ENCODE data around the gene OR2Z1.
"Not testable (repeated sequence)": the region's sequence is repeated elsewhere in the genome, so short reads cannot be mapped to it uniquely, and the experiment has no call there.

Gene OR2Z1

DNA sequence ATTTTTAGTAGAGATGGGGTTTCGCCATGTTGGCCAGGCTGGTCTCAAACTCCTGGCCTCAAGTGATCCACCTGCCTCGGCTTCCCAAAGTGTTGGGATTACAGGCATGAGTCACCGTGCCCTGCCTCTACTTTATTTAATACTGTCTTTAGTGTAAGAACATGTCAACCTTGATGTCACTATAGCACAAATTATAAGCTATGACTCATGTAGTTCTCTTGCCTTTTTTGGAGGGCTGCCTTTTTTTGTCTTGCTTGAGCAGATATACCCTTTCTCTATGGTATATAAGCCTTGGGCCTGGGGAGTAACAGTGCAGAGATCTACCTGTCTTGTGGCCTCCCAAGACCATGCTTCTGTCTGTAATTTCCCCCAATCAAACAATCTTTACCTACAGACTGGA, 16.1 kb upstream of the OR2Z1 start:
- DNase-seq, result not testable (repeated sequence)

DNA sequence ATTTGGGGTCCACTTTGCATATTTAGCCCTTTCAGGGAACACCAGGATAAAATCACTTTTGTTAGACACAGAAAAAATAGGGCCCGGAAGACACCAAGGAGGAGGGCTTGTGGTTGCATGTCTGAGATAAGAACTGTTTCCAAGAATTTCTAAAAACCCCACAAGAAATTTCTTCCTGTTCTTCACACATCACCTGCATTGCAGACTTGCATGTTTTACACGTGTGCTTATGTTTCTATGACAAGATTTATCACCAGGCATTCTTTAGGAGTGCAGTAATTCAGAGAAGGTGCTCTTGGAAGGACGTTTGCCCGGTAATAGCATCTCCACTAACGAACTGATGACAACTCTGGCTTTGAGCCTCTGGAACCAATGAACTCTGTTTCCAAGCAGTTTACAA, 15.7 kb upstream of the OR2Z1 start:
- no peak for DNase-seq

- DNase-seq, result not testable (repeated sequence)
Measured at GRCh38 chr19:8710337-8710736, 11.1 kb upstream of the OR2Z1 start.

- DNase-seq, result no peak
Measured at GRCh38 chr19:8722032-8722431, 598 bp downstream of the OR2Z1 start.

GRCh38 chr19:8724276-8724675, 2.8 kb downstream of the OR2Z1 start:
- no peak for DNase-seq

- no peak for DNase-seq
Measured at GRCh38 chr19:8731428-8732169, 10.2 kb downstream of the OR2Z1 start.

GRCh38 chr19:8738377-8738776, 16.9 kb downstream of the OR2Z1 start:
- DNase-seq, result no peak

DNA sequence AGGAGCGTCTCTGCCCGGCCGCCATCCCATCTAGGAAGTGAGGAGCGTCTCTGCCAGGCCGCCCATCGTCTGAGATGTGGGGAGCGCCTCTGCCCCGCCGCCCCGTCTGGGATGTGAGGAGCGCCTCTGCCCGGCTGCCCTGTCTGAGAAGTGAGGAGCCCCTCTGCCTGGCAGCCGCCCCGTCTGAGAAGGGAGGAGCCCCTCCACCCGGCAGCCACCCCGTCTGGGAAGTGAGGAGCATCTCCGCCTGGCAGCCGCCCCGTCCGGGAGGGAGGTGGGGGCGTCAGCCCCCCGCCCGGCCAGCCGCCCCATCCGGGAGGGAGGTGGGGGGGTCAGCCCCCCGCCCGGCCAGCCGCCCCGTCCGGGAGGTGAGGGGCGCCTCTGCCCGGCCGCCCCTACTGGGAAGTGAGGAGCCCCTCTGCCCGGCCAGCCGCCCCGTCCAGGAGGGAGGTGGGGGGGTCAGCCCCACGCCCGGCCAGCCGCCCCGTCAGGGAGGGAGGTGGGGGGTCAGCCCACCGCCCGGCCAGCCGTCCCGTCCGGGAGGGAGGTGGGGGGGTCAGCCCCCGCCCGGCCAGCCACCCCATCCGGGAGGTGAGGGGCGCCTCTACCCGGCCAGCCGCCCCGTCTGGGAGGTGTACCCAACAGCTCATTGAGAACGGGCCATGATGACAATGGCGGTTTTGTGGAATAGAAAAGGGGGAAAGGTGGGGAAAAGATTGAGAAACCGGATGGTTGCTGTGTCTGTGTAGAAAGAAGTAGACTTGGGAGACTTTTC, 18.0 kb downstream of the OR2Z1 start:
- DNase-seq, result not testable (repeated sequence)

DNA sequence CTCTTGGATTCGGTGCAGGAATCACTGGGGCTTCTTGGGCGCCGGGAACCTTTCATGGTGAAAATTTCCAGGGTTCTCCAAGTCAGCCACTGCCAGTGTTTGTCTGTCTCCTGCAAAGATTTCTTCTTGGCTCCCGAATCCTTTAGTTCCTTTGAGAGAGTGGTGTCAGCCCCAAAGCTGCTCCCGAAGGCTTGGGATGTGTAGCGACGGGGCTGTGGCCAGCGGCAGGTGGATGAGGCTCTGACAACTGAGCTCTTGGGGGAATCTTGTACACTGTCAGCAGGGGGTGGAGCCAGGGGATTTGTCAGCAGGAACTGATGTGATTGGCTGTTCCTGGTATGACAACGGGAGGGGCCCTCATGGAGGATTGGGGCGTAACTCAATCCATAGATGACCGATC, 45.8 kb downstream of the OR2Z1 start:
- peak; percentile 29 for DNase-seq

DNA sequence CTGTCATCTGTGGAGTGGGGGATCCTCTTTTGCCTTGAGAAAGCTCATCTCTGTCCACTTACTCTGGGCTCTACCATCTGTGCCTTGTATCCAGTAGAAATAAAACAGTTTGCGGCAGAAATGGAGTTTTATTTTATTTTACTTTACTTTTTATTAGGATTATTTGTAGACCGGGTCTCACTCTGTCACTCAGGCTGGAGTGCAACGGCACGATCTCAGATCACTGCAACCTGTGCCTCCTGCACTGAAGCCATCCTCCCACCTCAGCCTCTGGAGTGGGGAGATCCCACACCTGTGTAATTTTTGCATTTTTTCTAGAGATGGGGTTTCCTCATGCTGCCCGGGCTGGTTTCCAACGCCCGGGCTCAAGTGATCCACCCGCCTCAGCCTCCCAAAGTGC, 47.8 kb downstream of the OR2Z1 start:
- not testable (repeated sequence) for DNase-seq

GRCh38 chr19:8773587-8773986, 52.2 kb downstream of the OR2Z1 start:
- not testable (repeated sequence) for DNase-seq

Measured in activated CD4-positive, CD25-positive, alpha-beta regulatory T cell treated with anti-CD3 and anti-CD28 coated beads, Interleukin-2, amount 50 U/mL, for 72 hours (primary cell).